Measurements from ENCODE around the gene EVPLL.

DNA sequence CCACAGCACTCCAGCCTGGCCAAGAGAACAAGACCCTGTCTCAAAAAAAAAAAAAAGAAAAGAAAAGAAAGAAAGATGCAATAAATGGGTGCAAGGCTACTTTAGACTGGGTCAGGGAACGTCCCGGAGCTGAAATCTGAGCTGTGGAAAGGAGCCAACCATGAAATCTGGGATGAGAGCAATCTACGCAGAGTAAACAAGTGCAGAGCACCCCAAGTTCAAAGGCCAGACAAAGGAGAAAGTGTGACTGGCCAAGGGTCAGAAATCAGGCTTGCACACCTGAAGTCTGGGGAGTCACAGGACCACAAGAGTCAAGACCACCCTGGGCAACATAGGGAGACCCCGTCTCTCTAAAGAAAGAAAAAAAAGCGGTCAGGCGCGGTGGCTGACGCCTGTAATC lies 17.1 kb upstream of the EVPLL start:
- no peak for TF ChIP-seq CHD2 (IDR thresholded peaks at IDR 0.05; ENCODE audit: low read length, partially characterized antibody)
- TF ChIP-seq, protein P1, sequence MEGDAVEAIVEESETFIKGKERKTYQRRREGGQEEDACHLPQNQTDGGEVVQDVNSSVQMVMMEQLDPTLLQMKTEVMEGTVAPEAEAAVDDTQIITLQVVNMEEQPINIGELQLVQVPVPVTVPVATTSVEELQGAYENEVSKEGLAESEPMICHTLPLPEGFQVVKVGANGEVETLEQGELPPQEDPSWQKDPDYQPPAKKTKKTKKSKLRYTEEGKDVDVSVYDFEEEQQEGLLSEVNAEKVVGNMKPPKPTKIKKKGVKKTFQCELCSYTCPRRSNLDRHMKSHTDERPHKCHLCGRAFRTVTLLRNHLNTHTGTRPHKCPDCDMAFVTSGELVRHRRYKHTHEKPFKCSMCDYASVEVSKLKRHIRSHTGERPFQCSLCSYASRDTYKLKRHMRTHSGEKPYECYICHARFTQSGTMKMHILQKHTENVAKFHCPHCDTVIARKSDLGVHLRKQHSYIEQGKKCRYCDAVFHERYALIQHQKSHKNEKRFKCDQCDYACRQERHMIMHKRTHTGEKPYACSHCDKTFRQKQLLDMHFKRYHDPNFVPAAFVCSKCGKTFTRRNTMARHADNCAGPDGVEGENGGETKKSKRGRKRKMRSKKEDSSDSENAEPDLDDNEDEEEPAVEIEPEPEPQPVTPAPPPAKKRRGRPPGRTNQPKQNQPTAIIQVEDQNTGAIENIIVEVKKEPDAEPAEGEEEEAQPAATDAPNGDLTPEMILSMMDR (IDR thresholded peaks at IDR 0.05): no peak
- TF ChIP-seq, protein P2, sequence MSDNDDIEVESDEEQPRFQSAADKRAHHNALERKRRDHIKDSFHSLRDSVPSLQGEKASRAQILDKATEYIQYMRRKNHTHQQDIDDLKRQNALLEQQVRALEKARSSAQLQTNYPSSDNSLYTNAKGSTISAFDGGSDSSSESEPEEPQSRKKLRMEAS (IDR thresholded peaks at IDR 0.05; ENCODE audit: low read depth): no peak
